GM18951 (cell line): ENCODE measurements around the gene PCCA.
"Not testable (repeated sequence)": the region's sequence is repeated elsewhere in the genome, so short reads cannot be mapped to it uniquely, and the experiment has no call there.

Source experiments
- POLR2A ChIP-seq: IDR thresholded peaks from 4 replicates; pipeline ENCODE4 v1.6.1; 2011; ENCODE audit warnings: mild to moderate bottlenecking; ENCODE audit not compliant: insufficient read length, insufficient read depth; ENCODE audit errors: extremely low read depth
- in situ Hi-C: fragments of 300-500 bp; cut with MboI; formaldehyde crosslinking; loops from one replicate; pipeline ENCODE4 v1.12.0; 2022; ENCODE audit warnings: low sequenced_read_pairs, mixed read lengths, inconsistent platforms; ENCODE audit not compliant: unreplicated experiment

The PCCA gene

GRCh38 chr13:100209857-100210825 lies 121.2 kb downstream of the PCCA start:
- in situ Hi-C loops: no loop called here
- TF ChIP-seq POLR2A: no peak

- in situ Hi-C loops: no loop called here
- no peak for TF ChIP-seq POLR2A
These were observed 122.3 kb downstream of the PCCA start for GRCh38 chr13:100211016-100211710.

- in situ Hi-C loops: no loop called here
- no peak for TF ChIP-seq POLR2A
These were observed 124.1 kb downstream of the PCCA start for GRCh38 chr13:100212904-100213553.

DNA sequence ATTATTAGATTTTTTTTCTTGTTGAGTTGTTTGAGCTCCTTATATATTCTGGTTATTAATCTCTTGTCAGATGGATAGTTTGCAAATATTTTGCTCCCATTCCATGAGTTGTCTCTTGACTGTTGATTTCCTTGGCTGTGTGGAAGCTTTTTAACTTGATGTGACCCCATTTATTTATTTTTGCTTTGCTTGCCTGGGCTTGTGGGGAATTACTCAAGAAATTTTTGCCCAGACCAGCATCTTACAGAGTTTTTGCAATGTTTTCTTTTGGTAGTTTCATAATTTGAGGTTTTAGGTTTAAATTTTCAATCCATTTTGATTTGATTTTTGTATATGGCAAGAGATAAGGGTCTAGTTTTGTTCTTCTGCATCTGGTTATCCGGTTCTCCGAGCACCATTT lies 124.7 kb downstream of the PCCA start:
- no peak for TF ChIP-seq POLR2A
- in situ Hi-C loops: no loop called here

GRCh38 chr13:100214886-100215285 lies 126.0 kb downstream of the PCCA start:
- no peak for TF ChIP-seq POLR2A
- in situ Hi-C loops: no loop called here

- in situ Hi-C loops: no loop called here
- no peak for TF ChIP-seq POLR2A
These were observed 132.3 kb downstream of the PCCA start for GRCh38 chr13:100221166-100221565.

- in situ Hi-C loops: not testable (repeated sequence)
These were observed 135.2 kb downstream of the PCCA start for GRCh38 chr13:100223966-100224530.

GRCh38 chr13:100229603-100230002 lies 140.7 kb downstream of the PCCA start:
- in situ Hi-C loops: loop anchor here (25.0 kb wide), 2 partner anchors 317 to 567 kb away; no protein-coding TSS in a partner anchor
- TF ChIP-seq POLR2A: no peak

DNA sequence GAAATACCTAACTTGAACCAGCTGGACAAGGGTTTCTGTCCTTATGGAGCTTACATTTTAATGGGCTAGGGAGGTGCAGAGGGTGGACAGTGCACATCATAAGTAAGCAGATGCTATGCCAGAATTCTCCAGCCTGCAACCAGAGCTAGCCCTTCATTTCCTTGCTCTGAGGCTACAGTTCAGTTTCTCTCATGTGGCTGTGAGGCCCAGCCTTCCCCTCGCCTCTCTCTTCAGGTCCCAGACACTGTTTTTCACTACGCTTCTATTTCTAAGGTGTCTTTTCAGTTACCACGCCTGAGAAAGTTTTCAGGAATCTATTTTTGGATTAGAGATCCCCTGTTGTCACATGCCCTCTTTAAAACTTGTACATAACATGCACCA lies 141.9 kb downstream of the PCCA start:
- TF ChIP-seq POLR2A: no peak
- in situ Hi-C loops: loop anchor here (25.0 kb wide), 2 partner anchors 318 to 568 kb away; no protein-coding TSS in a partner anchor

- in situ Hi-C loops: loop anchor here (25.0 kb wide), 2 partner anchors 319 to 569 kb away; no protein-coding TSS in a partner anchor
- no peak for TF ChIP-seq POLR2A
These were observed 142.3 kb downstream of the PCCA start for GRCh38 chr13:100231176-100231575.

DNA sequence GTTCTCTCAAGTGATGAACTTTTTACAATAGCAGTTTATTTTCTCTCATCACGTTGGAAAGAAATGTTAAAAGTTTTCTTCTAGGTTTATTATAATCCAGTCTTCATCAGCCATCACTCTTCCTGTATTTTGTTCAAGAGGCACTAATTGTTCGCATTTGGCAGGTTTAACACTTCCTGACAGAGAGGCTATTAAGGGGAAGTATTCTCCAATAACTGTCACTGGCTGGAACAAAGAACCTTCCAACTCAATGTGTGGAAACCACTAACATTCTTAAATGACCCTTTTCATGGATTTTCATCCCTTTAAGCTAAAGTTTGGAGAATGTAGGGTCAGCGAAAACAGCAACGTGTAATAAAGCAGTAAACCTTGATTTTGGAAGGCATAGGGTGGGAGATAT lies 145.1 kb downstream of the PCCA start:
- no peak for TF ChIP-seq POLR2A
- in situ Hi-C loops: loop anchor here (25.0 kb wide), 2 partner anchors 322 to 572 kb away; no protein-coding TSS in a partner anchor

- TF ChIP-seq POLR2A: no peak
- in situ Hi-C loops: loop anchor here (25.0 kb wide), 2 partner anchors 322 to 572 kb away; no protein-coding TSS in a partner anchor
These were observed 145.7 kb downstream of the PCCA start for GRCh38 chr13:100234524-100235136.
